HS-27A (cell line): ENCODE data around the gene EPC2.
"Not testable (repeated sequence)": the region's sequence is repeated elsewhere in the genome, so short reads cannot be mapped to it uniquely, and the experiment has no call there.

Source experiments
- DNase-seq: peaks from one replicate; pipeline ENCODE4 v3.0.0-alpha.2; 2012; ENCODE audit warnings: low read depth, missing footprints

Gene EPC2

DNA sequence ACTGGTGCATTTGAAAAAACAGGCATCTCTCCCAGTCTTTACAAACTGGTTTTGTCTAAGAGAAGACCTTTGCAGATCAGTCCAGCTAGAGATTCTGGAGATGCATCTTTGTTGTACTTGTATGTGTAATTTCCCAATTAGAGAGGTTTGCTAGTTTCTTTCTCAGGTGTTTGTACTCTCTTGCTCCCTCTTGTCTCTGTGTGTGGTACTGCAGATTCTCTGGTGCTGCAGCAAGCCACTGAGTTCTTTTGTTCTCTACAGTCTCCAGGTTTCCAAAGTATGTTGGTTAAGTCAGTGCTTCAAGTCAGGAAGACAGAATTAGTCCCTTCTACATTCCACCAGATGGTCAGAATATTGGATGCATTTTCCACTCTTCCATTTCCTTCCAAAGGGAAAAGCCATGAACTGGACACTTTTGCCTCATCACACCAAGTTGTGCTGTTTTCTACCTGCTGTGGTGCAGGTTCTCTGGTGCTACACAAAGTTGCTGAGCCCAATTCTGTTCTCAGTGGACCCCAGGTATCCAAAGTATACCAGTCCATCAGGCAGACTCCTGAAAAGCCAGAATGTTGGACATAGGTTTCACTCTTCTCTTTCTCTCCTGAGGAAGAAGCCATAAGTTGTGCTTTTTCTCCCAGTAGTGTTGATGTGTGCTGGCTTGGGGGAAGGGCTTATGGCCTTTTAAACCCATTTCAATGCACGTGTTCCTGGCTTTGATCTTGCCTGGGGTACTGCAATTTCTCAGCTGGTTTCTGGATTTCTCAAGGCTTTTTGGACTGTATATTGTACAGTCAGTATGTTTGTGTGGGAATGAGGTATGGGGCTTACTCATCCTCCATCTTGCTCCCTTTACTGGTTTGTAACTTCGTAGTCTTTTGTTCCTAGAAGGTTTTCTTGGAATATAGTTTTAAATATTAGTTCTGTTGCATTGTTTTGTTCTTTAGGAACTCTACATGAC, 29.8 kb downstream of the EPC2 start:
- no peak for DNase-seq

DNA sequence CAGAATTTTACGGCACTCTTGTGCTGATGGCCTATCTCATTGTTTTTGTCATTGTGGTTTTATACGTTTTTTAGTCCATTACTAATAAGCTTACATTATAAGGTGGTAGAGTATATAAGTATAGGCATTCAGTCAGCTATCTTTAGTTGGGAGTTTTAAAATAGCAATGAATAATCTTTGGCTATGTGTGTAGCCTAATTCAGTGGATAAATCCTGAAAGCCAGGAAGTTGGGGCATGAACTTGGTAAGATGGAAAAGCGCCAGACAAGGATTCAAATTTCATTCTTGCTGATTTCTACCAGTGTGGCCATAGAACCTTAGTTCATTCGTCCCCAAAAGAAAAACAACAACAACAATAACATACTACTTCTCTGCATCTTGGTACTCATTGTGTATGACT, 31.2 kb downstream of the EPC2 start:
- no peak for DNase-seq

DNA sequence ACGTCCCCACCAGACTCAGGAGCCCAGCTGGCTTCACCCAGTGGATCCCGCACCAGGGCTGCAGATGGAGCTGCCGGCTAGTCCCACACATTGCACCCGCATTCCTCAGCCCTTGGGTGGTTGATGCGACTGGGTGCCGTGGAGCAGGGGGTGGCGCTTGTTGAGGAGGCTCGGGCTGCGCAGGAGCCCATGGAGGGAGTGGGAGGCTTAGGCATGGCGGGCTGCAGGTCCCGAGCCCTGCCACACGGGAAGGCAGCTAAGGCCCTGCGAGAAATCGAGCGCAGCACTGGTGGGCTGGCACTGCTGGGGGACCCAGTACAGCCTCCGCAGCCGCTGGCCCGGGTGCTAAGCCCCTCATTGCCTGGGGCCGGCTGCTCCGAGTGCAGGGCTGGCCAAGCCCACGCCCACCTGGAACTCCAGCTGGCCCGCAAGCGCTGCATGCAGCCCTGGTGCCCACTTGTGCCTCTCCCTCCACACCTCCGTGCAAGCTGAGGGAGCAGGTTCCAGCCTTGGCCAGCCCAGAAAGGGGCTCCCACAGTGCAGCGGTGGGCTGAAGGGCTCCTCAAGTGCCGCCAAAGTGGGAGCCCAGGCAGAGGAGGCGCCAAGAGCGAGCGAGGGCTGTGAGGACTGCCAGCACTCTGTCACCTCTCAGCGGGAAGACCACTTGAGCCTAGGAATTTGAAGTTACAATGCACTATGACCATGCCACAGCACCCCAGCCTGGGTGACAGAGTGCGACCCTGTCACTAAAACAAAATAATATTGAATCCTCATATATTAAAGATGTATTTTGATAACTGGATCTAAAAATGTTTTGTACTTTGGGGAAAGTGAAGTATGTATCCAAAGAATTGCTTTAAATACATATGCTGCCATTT, 34.0 kb downstream of the EPC2 start:
- DNase-seq, result not testable (repeated sequence)

DNA sequence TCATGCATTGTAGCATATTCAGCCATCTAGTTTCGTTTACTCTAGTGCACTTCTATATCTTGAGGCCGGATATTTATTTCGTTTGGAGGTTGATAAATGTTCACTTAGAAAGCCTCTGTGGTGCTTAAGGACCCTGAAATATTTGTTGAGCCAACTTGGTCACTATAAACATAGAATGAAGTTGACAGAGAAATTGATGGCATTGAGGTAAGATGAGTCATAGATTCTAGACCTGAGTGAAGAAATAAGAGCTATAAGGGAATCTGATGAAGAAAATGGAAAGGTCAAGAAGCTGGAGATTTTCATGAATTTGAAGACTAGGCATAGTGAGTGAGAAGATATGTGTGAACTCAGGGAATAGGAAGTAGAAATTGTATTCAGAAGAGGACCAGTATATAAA, 35.9 kb downstream of the EPC2 start:
- DNase-seq, result no peak

DNA sequence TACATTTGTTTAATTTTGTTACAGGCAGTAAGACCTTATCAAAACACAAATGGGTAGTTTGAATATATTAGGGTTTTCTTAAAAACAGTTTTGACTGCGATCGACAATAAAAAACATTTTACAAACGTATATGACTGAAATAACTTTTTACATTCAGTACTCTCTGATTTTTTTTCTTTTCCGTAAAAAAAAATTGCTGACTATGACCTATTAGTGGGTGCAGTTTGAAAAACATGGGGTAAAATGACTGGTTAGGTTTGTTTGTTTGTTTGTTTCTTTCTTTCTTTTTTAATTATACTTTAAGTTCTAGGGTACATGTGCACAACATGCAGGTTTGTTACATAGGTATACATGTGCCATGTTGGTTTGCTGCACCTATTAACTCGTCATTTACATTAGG, 36.9 kb downstream of the EPC2 start:
- DNase-seq, result no peak

DNA sequence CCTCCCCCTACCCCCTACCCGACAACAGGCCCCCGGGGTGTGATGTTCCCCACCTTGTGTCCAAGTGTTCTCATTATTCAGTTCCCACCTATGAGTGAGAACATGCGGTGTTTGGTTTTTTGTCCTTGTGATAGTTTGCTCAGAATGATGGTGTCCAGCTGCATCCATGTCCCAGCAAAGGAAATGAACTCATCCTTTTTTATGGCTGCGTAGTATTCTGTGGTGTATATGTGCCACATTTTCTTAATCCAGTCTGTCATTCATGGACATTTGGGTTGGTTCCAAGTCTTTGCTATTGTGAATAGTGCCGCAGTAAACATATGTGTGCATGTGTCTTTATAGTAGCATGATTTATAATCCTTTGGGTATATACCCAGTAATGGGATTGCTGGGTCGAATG, 37.3 kb downstream of the EPC2 start:
- DNase-seq, result not testable (repeated sequence)

DNA sequence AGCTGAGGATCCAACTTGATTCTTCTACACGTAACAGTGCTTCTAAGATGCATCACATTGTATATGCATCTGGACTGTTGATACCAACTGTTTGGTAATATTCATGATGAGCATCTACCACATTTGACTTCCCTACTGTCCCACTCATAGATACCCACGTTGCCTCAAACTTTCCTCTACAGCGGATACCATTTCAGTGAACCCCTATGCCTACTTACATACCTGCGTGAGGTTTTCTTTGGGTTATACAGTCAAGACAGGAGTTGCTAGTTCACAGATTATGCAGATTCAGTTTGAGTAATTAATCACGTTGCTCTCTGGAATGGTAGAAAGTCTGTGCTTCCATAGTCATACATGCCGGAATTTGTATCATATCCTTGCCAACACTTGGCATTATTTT, 40.0 kb downstream of the EPC2 start:
- no peak for DNase-seq

DNA sequence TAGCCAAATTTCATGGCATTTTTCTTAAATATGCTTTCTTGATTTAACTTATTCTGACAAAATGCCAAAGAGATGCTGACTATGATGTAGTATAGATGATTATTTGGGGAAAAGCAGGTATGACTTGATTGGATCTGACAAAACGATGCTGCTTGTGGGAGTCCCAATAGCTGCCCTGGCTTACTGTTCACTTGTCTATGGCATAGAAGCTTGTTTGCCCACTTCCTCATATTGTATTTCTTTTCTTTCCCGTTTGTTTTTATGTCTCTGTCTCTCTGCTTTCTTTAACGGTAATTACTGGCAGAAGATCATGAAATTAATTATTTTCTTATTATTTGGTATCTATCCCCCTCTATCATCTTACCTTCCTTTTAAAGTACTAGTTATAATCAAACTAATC, 43.0 kb downstream of the EPC2 start:
- no peak for DNase-seq

DNA sequence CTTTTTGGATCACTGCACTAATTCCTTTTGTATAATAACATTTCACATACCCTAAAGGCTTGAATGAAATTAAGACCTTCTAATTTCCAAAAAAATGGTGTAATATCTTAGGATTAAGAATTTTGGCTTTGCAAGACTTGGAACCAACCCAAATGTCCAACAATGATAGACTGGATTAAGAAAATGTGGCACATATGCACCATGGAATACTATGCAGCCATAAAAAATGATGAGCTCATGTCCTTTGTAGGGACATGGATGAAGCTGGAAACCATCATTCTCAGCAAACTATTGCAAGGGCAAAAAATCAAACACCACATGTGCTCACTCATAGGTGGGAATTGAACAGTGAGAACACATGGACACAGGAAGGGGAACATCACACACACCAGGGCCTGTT, 43.5 kb downstream of the EPC2 start:
- DNase-seq, result not testable (repeated sequence)

DNA sequence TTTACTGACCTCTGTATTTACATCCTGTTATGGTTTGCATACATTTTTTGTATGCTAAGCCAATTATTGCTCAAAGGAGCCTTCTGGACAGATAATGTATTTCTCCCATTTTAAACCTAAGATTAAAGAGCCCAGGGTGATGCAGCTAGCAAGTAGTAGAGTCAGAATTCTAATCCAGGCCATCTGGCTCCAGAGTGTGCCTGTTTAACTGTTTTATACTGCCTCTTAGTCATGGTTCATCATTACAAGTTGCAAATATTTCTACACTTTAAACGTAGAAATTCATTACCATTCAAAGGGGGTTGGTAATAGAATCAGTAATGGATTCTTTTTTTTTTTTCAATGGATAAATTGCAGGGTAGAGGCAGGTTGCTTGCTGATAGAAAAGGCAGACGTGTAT, 52.4 kb downstream of the EPC2 start:
- no peak for DNase-seq

DNA sequence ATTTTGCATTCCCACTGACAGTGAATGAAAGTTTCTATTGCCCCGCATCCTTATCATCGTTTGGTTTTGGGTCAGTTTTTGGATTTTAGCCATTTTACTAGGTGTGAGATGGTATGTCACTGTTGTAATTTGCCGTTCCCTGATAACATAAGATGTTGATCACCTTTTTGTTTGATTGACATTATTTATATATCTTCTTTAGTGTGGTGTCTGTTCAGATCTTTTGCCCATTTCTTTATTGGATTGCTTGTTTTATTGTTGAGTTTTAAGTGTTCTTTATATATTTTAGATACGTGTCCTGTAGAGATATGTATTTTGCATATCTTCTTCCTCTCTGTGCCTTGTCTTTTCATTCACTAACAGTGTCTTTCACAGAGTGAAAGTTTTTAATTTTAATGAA, 55.3 kb downstream of the EPC2 start:
- no peak for DNase-seq

DNA sequence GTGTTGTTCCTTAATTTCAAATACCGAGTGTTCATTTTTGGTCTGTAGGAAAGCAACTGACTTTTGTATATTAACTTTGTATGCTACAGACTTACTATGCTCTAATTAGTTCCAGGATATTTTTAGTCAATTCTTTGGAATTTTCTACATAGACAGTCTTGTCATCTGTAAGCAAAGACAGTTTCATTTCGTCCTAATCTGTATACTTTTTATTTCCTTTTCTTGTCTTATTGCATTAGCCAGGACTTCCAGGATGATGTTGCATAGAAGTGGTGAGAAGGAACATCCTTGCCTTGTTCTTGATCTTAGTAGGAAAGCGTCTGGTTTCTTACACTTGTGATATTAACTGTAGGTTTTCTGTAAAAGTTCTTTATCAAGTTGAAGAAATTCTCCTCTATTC, 56.5 kb downstream of the EPC2 start:
- no peak for DNase-seq

DNA sequence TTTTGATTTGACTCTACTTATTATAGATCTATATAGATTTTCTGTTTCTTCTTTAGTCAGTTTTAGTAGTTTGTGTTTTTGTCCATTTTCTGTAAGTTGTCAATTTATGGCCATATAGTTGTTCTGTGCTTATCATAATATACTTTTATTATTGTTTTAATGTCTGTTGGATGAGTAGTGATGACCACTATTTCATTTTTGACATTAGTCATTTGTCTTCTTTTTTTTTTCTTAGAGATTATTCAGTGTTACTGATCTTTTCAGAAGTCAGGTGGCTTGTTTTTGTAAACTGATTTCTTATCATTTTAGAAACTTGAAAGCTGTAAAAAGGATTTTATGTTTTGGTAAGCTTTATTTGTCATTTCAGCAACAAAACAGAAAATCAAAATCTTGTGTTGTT, 57.3 kb downstream of the EPC2 start:
- no peak for DNase-seq

DNA sequence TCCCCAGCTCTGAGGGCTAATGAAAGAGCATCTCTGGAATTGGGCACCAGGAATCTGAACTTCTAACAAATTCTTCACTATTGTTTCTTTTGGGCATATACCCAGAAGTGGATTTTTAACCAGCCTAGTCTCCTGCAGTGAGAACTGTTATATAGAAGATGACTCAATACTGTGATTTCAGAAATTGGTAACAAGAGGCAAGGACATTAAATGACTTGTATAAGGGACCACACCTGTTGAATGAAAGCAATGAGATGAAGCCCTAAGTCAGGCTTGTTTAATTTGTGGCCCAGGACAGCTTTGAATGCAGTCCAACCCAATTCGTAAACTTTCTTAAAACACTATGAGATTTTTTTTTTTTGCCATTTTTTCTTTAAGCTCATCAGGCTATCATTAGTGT, 57.9 kb downstream of the EPC2 start:
- DNase-seq, result no peak

DNA sequence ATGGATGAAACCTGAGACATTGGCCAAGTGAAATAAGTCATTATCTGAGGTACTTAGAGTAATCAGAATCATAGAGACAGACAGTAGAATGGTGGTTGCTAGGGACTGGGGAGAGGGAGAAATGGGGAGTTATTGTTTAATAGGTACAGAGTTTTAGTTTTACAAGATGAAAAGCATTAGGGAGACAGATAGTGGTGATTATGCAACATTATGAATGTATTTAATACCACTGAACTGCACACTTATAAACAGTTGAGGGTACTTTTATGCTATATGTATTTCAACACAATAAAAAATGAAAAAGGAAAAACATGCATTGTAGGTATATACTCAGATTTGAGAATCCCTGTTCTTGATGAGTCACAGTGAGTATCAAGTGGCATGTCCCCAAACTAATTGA, 59.7 kb downstream of the EPC2 start:
- no peak for DNase-seq

DNA sequence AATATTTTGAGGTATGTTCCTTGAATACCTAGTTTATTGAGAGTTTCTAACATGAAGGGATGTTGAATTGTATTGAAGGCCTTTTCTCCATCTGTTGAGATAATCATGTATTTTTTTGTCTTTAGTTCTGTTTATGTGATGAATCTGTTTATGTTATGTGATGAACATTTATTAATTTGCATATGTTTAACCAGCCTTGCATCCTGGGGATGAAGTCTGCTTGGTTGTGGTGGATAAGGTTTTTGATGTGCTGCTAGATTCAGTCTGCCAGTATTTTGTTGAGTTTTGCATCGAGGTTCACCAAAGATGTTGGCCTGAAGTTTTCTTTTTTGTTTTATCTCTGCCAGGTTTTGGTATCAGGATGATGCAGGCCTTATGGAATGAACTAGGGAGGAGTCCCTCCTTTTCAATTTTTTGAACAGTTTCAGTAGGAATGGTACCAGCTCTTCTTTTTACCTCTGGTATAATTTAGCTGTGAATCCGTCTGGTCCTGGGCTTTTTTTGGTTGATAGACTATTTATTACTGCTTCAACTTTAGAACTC, 71.9 kb downstream of the EPC2 start:
- DNase-seq, result no peak

DNA sequence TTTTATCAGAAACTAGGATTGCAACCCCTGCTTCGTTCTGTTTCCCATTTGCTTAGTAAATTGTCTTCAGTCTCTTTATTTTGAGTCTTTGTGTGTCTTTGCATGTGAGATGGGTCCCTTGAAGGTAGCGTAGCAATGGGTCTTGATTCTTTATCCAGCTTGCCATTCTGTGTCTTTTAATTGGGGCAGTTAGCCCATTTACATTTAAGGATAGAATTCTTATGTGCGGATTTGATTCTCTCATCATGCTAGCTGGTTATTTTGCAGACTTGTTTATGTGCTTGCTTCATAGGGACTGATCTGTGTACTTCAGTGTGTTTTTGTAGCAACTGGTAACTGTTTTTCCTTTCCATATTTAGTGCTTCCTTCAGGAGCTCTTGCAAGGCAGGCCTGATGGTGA, 73.5 kb downstream of the EPC2 start:
- no peak for DNase-seq

DNA sequence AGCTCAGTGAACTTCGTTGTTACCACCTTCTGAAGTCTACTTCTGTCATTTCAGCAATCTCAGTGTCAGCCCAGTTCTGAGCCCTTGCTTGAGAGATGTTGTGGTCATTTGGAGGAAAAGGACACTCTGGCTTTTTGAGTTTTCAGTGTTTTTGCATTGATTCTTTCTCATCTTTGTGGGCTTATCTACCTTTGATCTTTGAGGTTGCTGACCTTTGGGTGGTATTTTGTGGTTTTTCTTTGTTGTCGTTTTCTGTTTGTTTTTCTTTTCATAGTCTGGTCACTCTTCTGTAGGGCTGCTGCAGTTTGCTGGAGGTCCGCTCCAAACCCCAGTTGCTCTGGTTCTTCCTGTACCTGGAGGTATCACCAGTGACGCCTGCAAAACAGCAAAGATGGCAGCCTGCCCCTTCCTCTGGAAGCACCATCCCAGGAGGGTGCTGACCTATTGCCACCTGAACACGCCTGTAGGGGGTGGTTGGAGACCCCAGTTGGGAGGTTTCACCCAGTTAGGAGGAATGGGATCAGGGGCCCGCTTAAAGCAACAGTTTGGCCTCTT, 74.7 kb downstream of the EPC2 start:
- DNase-seq, result no peak

DNA sequence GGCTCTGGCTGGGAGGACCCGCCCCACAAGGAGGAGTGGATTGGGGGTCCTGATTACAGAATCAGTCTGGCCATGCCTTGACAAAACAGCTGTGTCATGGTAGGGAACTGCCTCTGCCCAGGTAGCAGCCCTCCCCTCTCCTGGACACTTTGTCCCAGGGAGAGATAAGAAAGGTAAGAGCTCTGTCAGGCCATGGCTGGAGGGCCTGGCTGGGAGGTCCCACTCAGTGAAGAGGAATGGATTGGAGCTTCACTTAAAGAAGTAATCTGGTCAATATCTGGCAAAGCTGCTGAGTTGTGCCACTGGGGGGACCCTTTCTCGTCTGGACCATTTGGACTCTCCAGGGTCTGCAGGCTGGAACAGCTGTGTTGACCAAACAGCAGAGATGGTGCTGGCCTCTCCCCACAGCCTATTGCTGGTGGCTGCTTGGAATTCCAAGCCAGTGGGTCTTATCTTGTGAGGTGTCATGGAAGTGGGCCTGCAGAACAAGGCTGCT, 75.4 kb downstream of the EPC2 start:
- DNase-seq, result no peak

DNA sequence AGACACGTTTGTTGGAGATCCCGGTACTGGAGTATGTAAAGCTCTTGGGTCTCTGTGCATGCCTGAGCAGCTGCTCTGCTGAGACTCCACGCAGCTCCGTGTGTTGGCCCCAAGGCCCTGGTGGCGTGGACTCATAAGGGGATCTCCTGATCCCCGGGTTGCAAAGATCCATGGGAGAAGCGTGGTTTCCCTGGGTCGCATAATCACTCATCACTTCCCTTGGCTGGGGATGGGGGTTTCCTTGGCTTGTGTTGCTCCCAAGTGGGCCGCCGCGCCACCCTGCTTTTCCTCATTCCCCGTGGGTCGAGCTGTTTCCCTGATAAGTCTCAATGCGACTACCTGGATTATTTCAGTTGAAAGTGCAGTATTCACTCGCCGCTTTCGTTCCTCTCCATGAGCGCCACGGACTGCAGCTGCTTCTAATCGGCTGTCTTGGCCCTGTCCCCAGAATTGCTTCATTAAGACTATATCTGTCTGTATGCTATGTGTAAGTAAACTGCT, 76.0 kb downstream of the EPC2 start:
- no peak for DNase-seq

DNA sequence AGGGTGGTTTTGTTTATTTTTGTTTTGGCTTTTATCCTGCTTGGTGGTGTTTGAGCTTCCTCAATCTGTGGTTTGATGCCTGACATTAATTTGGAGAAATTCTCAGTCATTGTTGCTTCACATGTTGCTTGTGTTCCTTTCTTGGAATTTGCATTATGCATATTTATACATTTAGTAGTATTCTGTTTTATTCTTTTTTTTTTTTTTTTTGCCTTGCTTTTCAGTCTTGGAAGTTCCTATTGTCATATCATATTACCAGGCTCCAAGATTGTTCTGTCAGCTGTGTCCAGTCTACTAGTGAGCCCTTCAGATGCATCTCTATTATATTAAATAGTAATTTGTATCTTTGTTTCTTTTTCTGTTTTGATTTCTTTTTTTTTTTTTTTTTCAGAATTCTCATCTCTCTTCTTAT, 77.0 kb downstream of the EPC2 start:
- DNase-seq, result no peak
